ENCODE measurements around the gene OSTF1. TPM values are rescaled to one million over a fixed set of nuclear protein-coding genes. Genes with fewer than 3 reads are reported as not detected.
A peak's percentile ranks its signal among the peaks of the same experiment; 100 is the strongest.

OSTF1 gene
- total RNA-seq, 4 donors from 2014 or later, result 21.6 to 44.6 (median 32.9) TPM

DNA sequence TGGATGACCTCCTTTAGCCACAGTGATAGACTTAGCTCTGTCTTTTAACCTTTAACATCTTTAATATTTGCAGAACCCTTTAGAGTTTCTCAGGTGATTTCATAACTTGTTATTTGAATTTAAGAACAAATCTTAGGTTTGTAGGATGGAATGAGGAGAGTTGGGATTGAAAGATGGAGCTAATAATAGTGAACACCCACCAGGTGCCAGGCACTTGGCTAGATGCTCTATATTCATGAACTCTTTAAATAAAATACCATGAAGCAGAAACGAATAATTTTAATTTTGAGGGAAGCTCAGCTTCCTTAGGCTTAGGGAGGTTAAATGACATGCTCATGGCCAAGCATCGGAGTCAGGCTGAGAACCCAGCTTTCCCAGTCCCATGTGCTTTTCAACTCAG, 40.8 kb upstream of the OSTF1 start:
- no peak for DNase-seq
- H3K4me3 ChIP-seq, result no peak overlapping the region
- no peaks in the 10 kb centered on the region for H3K4me1 ChIP-seq
- TF ChIP-seq, protein P1, sequence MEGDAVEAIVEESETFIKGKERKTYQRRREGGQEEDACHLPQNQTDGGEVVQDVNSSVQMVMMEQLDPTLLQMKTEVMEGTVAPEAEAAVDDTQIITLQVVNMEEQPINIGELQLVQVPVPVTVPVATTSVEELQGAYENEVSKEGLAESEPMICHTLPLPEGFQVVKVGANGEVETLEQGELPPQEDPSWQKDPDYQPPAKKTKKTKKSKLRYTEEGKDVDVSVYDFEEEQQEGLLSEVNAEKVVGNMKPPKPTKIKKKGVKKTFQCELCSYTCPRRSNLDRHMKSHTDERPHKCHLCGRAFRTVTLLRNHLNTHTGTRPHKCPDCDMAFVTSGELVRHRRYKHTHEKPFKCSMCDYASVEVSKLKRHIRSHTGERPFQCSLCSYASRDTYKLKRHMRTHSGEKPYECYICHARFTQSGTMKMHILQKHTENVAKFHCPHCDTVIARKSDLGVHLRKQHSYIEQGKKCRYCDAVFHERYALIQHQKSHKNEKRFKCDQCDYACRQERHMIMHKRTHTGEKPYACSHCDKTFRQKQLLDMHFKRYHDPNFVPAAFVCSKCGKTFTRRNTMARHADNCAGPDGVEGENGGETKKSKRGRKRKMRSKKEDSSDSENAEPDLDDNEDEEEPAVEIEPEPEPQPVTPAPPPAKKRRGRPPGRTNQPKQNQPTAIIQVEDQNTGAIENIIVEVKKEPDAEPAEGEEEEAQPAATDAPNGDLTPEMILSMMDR (IDR thresholded peaks at IDR 0.05), result no peak
- TF ChIP-seq POLR2A (IDR thresholded peaks at IDR 0.05), result no peak
- no peaks in the 10 kb centered on the region for H3K9me3 ChIP-seq
- H3K27ac ChIP-seq, result no peak overlapping the region
- H3K27me3 ChIP-seq, result no peaks in the 10 kb centered on the region
- H3K36me3 ChIP-seq, result no peaks in the 10 kb centered on the region

DNA sequence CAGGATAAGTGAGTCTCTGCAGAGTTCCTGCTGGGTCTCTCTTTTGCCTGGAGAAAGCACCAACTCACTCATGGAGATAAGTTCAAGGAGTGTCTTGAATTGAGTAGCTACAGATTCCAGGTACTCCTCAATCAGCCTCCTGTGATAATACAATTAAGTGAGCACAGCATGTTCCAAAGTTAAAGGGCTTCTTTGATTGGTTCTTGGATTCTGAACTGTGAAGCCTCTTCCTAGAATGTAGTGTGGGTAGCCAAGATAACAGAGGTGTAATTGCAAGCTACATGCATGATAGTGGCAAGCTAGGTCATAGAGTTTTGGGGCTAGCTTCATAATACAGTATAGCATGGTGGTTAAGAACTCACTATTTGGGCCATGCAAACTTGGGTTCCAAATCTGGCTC, 37.0 kb upstream of the OSTF1 start:
- no peaks in the 10 kb centered on the region for H3K4me1 ChIP-seq
- no peak for TF ChIP-seq POLR2A (IDR thresholded peaks at IDR 0.05)
- TF ChIP-seq, protein P1 (IDR thresholded peaks at IDR 0.05), result no peak
- H3K4me3 ChIP-seq, result no peak overlapping the region
- H3K27me3 ChIP-seq, result no peaks in the 10 kb centered on the region
- H3K9me3 ChIP-seq, result no peaks in the 10 kb centered on the region
- DNase-seq, result no peak
- no peaks in the 10 kb centered on the region for H3K36me3 ChIP-seq
- no peak overlapping the region for H3K27ac ChIP-seq

DNA sequence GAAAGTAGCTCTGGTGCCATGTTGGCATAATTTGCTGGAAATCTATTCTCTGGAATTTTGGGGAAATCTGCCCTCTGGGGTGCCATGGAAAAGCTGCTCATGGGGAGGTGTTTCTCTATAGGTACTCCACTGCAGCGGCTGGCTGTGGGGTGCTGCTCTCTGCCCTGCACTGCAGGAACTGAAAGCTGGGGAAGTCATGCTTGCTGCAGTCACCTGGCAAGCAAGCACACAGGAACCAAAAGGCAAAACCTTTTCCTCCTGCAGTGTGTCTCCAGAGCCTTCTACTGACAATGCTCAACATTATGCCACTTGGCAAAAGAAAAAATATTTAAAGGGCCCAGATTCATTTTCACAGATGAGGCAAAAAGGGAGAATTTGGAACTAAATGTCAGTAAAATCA, 34.4 kb upstream of the OSTF1 start:
- H3K4me3 ChIP-seq, result no peak overlapping the region
- H3K9me3 ChIP-seq, result no peaks in the 10 kb centered on the region
- no peaks in the 10 kb centered on the region for H3K36me3 ChIP-seq
- peak in 2 of 3 donors; percentile 52 to 63 for DNase-seq
- H3K4me1 ChIP-seq, result no peaks in the 10 kb centered on the region
- no peak for TF ChIP-seq POLR2A (IDR thresholded peaks at IDR 0.05)
- TF ChIP-seq, protein P1 (IDR thresholded peaks at IDR 0.05), result no peak
- H3K27ac ChIP-seq, result no peak overlapping the region
- no peaks in the 10 kb centered on the region for H3K27me3 ChIP-seq

DNA sequence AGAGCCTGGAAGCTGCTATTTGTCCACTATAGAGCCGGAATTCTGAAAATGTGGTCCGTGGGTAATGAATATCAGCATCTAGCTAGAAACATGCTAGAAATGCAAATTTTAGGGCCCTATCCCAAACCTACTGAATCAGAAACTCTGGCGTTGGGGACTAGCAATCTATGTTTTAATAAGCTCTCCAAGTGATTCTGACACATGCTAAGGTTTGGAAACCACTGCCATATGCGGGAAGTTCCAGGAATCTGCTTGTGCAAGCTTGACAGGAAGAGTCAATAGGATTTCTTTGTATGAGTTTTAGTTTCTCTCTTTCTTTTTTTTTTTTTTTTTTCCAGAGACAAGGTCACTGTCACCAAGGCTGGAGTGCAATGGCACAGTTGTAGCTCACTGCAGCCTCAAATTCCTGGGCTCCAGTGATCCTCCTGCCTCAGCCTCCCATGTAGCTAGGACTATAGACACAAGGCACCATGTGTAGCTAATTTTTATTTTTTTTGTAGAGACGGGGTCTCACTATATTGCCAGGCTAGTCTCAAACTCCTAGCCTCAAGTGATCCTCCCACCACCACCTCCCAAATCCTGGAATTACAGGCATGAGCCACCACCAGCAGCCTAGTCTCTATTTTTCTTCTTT, 33.8 kb upstream of the OSTF1 start:
- no peaks in the 10 kb centered on the region for H3K9me3 ChIP-seq
- TF ChIP-seq, protein P1 (IDR thresholded peaks at IDR 0.05), result no peak
- no peak for TF ChIP-seq POLR2A (IDR thresholded peaks at IDR 0.05)
- H3K27me3 ChIP-seq, result no peaks in the 10 kb centered on the region
- no peaks in the 10 kb centered on the region for H3K36me3 ChIP-seq
- no peak overlapping the region for H3K27ac ChIP-seq
- H3K4me3 ChIP-seq, result no peak overlapping the region
- DNase-seq, result no peak
- H3K4me1 ChIP-seq, result no peaks in the 10 kb centered on the region

DNA sequence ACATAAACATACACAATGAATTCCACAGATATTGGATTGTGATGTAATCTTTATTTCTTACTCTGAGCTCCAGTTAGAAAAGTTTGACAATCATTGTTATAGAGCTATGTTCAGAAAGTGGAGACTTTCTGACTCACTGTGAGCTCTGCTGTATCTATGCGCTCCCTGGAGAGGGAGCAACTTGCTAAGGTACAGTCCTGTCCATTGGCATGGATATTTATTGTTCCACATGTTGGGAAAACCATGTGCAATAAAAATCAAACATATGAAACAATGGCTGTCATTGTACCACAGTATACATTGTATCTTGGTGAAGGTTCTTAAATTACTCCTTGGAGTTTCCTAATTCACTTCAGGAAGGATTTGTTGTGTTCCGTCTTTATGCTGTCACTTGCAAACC, 27.1 kb upstream of the OSTF1 start:
- H3K4me1 ChIP-seq, result no peaks in the 10 kb centered on the region
- H3K27me3 ChIP-seq, result no peaks in the 10 kb centered on the region
- no peaks in the 10 kb centered on the region for H3K9me3 ChIP-seq
- no peak for DNase-seq
- no peak overlapping the region for H3K27ac ChIP-seq
- TF ChIP-seq, protein P1 (IDR thresholded peaks at IDR 0.05), result peak in 1 of 6 experiments; percentile 19
- TF ChIP-seq POLR2A (IDR thresholded peaks at IDR 0.05), result no peak
- H3K36me3 ChIP-seq, result peaks cover 0 to 22% (median 0%) of the 10 kb centered on the region in 3 donors
- no peak overlapping the region for H3K4me3 ChIP-seq

Data from Peyer's patch (tissue), 4 donors.